Body of pancreas (tissue), 4 donors: Measurements from ENCODE around the gene NF1.

ENCODE experiments used
- POLR2A ChIP-seq, 3 donors: fragments of 450-650 bp; IDR thresholded peaks; one replicate each; pipeline ENCODE4 v1.6.1; 2016; ENCODE audit warnings: antibody characterized with exemption in 3 of 3, mild to moderate bottlenecking in 2 of 3
- TF ChIP-seq, protein P1 (sequence below), 7 experiments: fragments of 450-650 bp in 4 of 7; fragments of 200-600 bp in 3 of 7; sonication (generic) in 3 of 7; IDR thresholded peaks; one replicate each; pipeline ENCODE4 v1.5.1; 2016 to 2019; ENCODE audit warnings: antibody characterized with exemption in 7 of 7

DNA sequence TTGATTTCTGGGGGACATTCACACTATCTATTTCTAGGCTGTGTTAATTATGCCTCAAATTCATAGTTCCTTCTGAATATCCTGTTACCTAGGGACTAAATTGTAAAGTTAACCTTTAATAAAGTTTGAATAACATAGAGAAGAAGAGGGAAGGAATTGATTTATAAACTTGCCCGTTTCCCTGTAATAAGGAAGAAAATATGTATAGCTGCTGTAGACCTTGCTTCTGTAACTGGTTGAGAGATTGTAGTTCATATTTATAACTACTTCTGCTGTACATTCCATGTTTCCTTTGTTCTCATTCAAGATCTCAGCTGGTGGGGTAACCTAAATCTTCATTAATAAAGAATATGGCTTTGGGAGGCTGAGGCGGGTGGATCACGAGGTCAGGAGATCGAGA lies 19.2 kb downstream of the NF1 start:
- TF ChIP-seq, protein P1, sequence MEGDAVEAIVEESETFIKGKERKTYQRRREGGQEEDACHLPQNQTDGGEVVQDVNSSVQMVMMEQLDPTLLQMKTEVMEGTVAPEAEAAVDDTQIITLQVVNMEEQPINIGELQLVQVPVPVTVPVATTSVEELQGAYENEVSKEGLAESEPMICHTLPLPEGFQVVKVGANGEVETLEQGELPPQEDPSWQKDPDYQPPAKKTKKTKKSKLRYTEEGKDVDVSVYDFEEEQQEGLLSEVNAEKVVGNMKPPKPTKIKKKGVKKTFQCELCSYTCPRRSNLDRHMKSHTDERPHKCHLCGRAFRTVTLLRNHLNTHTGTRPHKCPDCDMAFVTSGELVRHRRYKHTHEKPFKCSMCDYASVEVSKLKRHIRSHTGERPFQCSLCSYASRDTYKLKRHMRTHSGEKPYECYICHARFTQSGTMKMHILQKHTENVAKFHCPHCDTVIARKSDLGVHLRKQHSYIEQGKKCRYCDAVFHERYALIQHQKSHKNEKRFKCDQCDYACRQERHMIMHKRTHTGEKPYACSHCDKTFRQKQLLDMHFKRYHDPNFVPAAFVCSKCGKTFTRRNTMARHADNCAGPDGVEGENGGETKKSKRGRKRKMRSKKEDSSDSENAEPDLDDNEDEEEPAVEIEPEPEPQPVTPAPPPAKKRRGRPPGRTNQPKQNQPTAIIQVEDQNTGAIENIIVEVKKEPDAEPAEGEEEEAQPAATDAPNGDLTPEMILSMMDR (IDR thresholded peaks at IDR 0.05): no peak
- TF ChIP-seq POLR2A (IDR thresholded peaks at IDR 0.05): no peak
